DMS53 treated with DMSO at 0.1 percent for 48 hours (cell line): ENCODE measurements around the gene CDC42SE2.
"Not testable (repeated sequence)": the region's sequence is repeated elsewhere in the genome, so short reads cannot be mapped to it uniquely, and the experiment has no call there.

Source experiments
- DNase-seq: peaks from one replicate; lab custom pipeline; 2025; ENCODE audit not compliant: unreplicated experiment; lab: John Stamatoyannopoulos, UW

Gene CDC42SE2

GRCh38 chr5:131277875-131278740 is 14.3 kb downstream of the CDC42SE2 start:
- DNase-seq, result no peak

GRCh38 chr5:131278741-131279124 is 14.9 kb downstream of the CDC42SE2 start:
- DNase-seq, result not testable (repeated sequence)

- no peak for DNase-seq
Observed at GRCh38 chr5:131279204-131279603, 15.4 kb downstream of the CDC42SE2 start.

DNA sequence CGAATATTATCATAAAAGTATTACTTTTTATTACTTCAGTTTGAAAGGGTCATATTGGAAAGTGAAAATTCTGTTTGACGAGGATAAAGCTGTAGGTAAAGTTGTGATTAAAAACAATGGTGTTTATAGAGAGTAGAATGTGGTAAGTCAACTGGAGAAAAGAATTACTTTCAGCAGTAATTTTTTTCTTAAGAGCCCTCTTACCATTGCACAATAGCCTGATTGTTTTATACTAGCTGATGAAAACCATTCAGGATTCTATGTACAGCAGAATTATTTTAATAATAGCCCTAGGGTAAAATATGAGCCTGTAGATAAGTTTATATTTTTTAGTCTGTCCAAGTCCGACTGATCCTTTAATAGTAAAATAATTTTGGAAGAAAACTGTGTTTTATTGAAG is 16.6 kb downstream of the CDC42SE2 start:
- no peak for DNase-seq

- DNase-seq, result no peak
Observed at GRCh38 chr5:131281133-131281867, 17.4 kb downstream of the CDC42SE2 start.

GRCh38 chr5:131281868-131282234 is 18.0 kb downstream of the CDC42SE2 start:
- no peak for DNase-seq

DNA sequence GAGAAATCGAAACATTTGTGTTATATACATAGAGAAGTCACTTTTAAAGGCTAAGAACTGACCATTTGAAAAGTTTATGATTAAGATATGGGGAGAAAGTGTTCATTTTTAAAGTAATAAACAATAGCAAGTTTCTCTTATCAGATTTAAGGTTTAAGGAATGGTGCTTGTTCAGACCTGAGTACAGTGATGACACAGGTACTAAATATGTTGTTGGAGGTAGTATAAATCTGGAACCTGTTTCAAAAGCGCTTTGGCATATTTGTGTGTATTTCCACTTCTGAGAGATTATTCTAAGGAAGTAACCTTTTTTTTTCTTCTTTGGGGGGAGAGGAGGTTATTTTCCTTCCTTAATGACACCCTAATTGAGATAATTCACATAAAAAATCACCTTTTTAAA is 18.4 kb downstream of the CDC42SE2 start:
- DNase-seq, result no peak

DNA sequence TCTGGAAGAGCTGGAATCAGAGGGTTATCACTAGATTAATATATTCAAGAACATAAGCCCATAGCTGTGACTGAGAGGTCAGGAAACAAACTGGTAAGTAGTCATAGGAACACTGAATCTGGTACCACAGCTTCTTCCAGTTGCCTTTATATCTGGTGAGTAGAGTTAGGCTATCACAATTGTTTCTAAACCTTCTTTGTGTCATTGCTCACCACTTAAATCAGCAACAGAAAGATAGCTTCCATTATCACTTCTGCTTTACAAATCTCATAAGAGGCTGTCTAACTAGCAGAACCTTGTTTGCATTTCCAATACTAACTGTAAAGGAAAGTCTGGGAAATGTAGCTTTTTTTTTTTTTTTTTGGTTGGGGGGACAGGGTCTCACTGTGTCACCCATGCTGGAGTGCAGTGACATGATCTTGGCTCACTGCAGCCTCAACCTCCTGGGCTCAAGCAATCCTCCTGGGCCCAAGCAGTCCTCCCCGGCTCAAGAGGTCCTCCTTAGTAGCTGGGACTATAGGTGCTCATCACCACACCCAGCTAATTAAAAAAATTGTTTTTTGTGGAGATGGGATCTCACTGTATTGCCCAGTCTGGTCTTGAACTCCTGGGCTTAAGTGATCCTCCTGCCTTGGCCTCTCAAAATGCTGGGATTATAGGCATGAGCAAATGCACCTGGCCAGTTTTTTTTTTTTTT is 22.0 kb downstream of the CDC42SE2 start:
- DNase-seq, result no peak

DNA sequence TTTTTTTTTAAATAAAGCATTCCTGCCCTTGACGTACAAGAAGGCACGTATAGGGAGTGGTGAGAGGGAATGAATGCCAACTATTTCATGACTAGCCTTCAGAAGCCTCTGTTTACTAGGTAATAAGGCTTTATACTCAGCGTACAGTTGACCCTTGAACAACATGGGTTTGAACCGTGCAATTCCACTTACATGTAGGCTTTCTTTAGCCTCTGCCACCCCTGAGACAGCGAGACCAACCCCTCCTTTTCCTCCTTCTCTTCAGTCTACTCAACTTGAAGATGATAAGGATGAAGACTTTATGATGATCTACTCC is 22.5 kb downstream of the CDC42SE2 start:
- no peak for DNase-seq

- DNase-seq, result no peak
Observed at GRCh38 chr5:131288328-131288727, 24.5 kb downstream of the CDC42SE2 start.

GRCh38 chr5:131289738-131290137 is 25.9 kb downstream of the CDC42SE2 start:
- no peak for DNase-seq

GRCh38 chr5:131296213-131296672 is 32.4 kb downstream of the CDC42SE2 start:
- DNase-seq, result no peak

- no peak for DNase-seq
Observed at GRCh38 chr5:131297886-131298285, 34.0 kb downstream of the CDC42SE2 start.

GRCh38 chr5:131299465-131299864 is 35.6 kb downstream of the CDC42SE2 start:
- no peak for DNase-seq

DNA sequence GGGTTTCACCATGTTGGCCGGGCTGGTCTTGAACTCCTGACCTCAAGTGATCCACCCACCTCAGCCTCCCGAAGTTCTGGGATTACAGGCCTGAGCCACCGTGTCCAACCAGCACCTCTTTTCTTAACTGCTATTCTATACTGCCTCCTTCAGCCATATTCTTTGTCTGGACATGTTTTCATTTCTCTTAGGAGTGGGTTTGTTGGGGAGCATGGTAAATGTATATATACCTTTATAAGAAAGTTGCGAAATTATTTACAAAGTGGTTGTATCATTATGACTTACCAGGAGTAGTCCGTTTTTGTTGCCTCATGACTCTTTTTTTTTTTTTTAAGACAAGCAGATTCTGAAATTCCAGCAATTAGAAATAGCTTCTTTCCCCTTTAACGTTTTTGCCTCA is 38.7 kb downstream of the CDC42SE2 start:
- no peak for DNase-seq

DNA sequence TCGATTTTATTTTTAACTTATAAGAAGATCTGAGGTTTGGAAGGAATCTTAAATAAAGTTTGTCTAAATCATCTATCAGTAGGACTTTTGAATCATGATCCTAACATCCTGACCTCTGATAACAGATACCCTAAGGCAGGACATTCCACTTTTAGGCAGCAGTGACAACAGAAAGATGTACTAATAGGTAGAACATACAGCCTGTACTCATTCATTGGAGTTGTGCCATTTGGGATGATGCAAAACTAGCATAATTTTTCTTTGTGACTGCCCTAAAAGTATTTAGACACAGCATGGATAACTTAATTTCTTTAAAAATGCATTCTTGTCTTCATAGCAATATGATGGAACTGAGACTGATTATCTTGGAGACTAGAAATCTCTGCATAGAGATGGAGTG is 39.7 kb downstream of the CDC42SE2 start:
- DNase-seq, result no peak

GRCh38 chr5:131304414-131304813 is 40.6 kb downstream of the CDC42SE2 start:
- DNase-seq, result no peak

- no peak for DNase-seq
Observed at GRCh38 chr5:131305138-131305689, 41.4 kb downstream of the CDC42SE2 start.

GRCh38 chr5:131305906-131306305 is 42.1 kb downstream of the CDC42SE2 start:
- DNase-seq, result no peak

DNA sequence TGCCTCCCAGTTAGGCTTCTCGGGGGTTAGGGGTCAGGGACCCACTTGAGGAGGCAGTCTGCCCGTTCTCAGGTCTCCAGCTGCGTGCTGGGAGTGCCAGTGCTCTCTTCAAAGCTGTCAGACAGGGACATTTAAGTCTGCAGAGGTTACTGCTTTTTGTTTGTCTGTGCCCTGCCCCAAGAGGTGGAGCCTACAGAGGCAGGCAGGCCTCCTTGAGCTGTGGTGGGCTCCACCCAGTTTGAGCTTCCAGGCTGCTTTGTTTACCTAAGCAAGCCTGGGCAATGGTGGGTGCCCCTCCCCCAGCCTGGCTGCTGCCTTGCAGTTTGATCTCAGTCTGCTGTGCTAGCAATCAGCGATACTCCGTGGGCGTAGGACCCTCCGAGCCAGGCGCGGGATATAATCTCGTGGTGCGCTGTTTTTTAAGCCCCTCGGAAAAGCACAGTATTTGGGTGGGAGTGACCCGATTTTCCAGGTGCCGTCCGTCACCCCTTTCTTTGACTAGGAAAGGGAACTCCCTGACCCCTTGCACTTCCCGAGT is 48.5 kb downstream of the CDC42SE2 start:
- not testable (repeated sequence) for DNase-seq

GRCh38 chr5:131316026-131316425 is 52.2 kb downstream of the CDC42SE2 start:
- DNase-seq, result no peak
